MCF 10A (cell line): Measurements from ENCODE around the gene GNPNAT1. TPM values are rescaled to one million over a fixed set of nuclear protein-coding genes. Genes with fewer than 3 reads are reported as not detected.

Source experiments
- BruUV-seq: library from RNA; stranded (reverse); fragments of 400-500 nt; replicated peaks from 2 replicates; lab custom pipeline; 2021; lab: Mats Ljungman, UMichigan
- CTCF ChIA-PET: fragments of 300-600 bp; sonication (Branson Sonifier 250); formaldehyde crosslinking; extraction: SDS; loops from one replicate; lab custom pipeline; 2021; ENCODE audit warnings: antibody characterized with exemption, inconsistent platforms; lab: Yijun Ruan, JAX
- POLR2A ChIA-PET: fragments of 300-600, 350-650 bp; sonication (Branson Sonifier 250); formaldehyde crosslinking; extraction: SDS; loops from one replicate; lab custom pipeline; 2020; ENCODE audit warnings: antibody characterized with exemption, inconsistent platforms; lab: Yijun Ruan, JAX
- DNase-seq: peaks from one replicate; pipeline ENCODE4 v3.0.0-alpha.2; 2018; ENCODE audit not compliant: unreplicated experiment
- H3K27ac Mint-ChIP-seq: one replicate; pipeline ENCODE4 v1.8.0; 2022; ENCODE audit warnings: mild to moderate bottlenecking, low read depth, mixed read lengths; ENCODE audit not compliant: unreplicated experiment
- H3K27me3 Mint-ChIP-seq: one replicate; pipeline ENCODE4 v1.8.0; 2022; ENCODE audit warnings: mixed read lengths; ENCODE audit not compliant: insufficient read depth, unreplicated experiment
- H3K36me3 Mint-ChIP-seq: one replicate; pipeline ENCODE4 v1.8.0; 2022; ENCODE audit warnings: mild to moderate bottlenecking, moderate library complexity, mixed read lengths; ENCODE audit not compliant: insufficient read depth, unreplicated experiment
- H3K4me1 Mint-ChIP-seq: one replicate; pipeline ENCODE4 v1.8.0; 2022; ENCODE audit warnings: mixed read lengths; ENCODE audit not compliant: insufficient read depth, unreplicated experiment
- H3K4me3 Mint-ChIP-seq: one replicate; pipeline ENCODE4 v1.8.0; 2022; ENCODE audit warnings: mild to moderate bottlenecking, moderate library complexity, mixed read lengths; ENCODE audit not compliant: unreplicated experiment
- H3K9me3 Mint-ChIP-seq: one replicate; pipeline ENCODE4 v1.8.0; 2022; ENCODE audit warnings: mixed read lengths; ENCODE audit not compliant: unreplicated experiment
- CTCF ChIP-seq: fragments of 200-600 bp; IDR thresholded peaks from one replicate; pipeline ENCODE4 v1.8.0; 2022; ENCODE audit warnings: antibody characterized with exemption, mild to moderate bottlenecking; ENCODE audit not compliant: unreplicated experiment
- intact Hi-C: fragments of 100-400 bp; cut with micrococcal nuclease; formaldehyde crosslinking; loops from 2 replicates; pipeline ENCODE4 v1.14.1; 2022
- total RNA-seq: library from RNA; stranded (reverse); gene quantifications from 2 replicates; pipeline ENCODE4 v1.2.3, GENCODE V29; 2022

GNPNAT1 gene
- total RNA-seq, 1 experiment from 2014 or later, result 58.8 TPM

- peaks cover 12% of the 10 kb centered on the region for H3K36me3 Mint-ChIP-seq
- CTCF ChIA-PET, result no interaction called here
- H3K4me3 Mint-ChIP-seq, result no peak overlapping the region
Observed at GRCh38 chr14:52740751-52741150, 50.7 kb downstream of the GNPNAT1 start.

GRCh38 chr14:52738409-52738808, 53.0 kb downstream of the GNPNAT1 start:
- Mint-ChIP-seq H3K4me3 (no peak overlapping the region), H3K9me3 (no peaks in the 10 kb centered on the region), H3K27ac (no peak overlapping the region), H3K4me1 (peaks cover 24% of the 10 kb centered on the region), H3K27me3 (no peaks in the 10 kb centered on the region), H3K36me3 (peaks cover 18% of the 10 kb centered on the region)
- ChIA-PET POLR2A (interaction anchor here (0.5 kb wide), 1 partner anchor 612 kb away, joined by 3 read pairs; no protein-coding TSS in a partner anchor), CTCF (interaction anchor here (0.7 kb wide), 2 partner anchors 134 to 223 kb away, joined by 3 read pairs; no protein-coding TSS in a partner anchor)
- intact Hi-C loops, result no loop called here
- BruUV-seq, result no TSS peak
- no peak for TF ChIP-seq CTCF
- DNase-seq, result no peak

More at GRCh38 chr14:52740751-52741150, 50.7 kb downstream of the GNPNAT1 start:
- Mint-ChIP-seq H3K9me3 (no peaks in the 10 kb centered on the region), H3K27ac (no peak overlapping the region), H3K4me1 (peaks cover 21% of the 10 kb centered on the region), H3K27me3 (no peaks in the 10 kb centered on the region)
- POLR2A ChIA-PET, result interaction anchor here (0.6 to 1.7 kb wide), 2 partner anchors 10 to 43 kb away, joined by 3 to 13 read pairs; partner anchors contain the start of gene STYX
- TF ChIP-seq CTCF, result no peak
- BruUV-seq, result no TSS peak
- no peak for DNase-seq
- intact Hi-C loops, result no loop called here

DNA sequence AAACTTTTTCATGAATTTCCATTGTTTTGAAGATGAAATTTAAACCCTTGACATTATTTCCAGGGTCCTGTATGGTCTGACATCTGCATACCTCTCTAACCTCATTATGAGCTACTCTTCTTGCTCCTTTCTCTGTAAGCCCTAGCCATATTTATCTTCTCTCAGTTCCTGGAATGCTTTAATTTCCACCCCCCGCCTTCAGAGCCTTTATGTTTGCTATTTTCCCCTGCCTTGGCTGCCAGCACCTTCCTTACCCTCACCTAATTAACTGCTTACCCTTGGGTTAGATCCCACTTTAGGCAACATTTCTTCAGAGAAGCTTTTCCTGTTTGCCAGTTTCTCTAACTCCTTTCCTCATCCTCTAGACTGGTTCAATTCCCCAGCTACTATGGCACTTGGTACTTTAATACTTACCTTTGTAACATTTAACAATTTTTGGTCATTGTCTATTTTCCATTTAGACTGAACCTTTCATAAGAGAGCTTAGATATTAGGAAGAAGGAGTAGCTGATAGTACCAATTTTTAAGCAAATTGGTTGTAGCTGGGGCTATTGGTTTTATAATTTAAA, 55.4 kb downstream of the GNPNAT1 start:
- H3K27ac Mint-ChIP-seq, result peak overlapping the region; percentile 40
- intact Hi-C loops, result no loop called here
- peaks cover 16% of the 10 kb centered on the region for H3K4me1 Mint-ChIP-seq
- CTCF ChIA-PET, result no interaction called here
- BruUV-seq, result no TSS peak
- no peaks in the 10 kb centered on the region for H3K27me3 Mint-ChIP-seq
- H3K9me3 Mint-ChIP-seq, result no peaks in the 10 kb centered on the region
- no peak for DNase-seq
- POLR2A ChIA-PET, result interaction anchor here (0.6 to 2.4 kb wide), 3 partner anchors 9 to 210 kb away, joined by 3 to 7 read pairs (median 6); no protein-coding TSS in a partner anchor
- no peak for TF ChIP-seq CTCF
- peaks cover 24% of the 10 kb centered on the region for H3K36me3 Mint-ChIP-seq
- H3K4me3 Mint-ChIP-seq, result no peak overlapping the region

GRCh38 chr14:52733824-52734223, 57.6 kb downstream of the GNPNAT1 start:
- Mint-ChIP-seq H3K4me1 (peaks cover 16% of the 10 kb centered on the region), H3K27me3 (no peaks in the 10 kb centered on the region), H3K36me3 (peaks cover 26% of the 10 kb centered on the region), H3K4me3 (no peak overlapping the region), H3K27ac (no peak overlapping the region), H3K9me3 (no peaks in the 10 kb centered on the region)
- CTCF ChIA-PET, result no interaction called here
- no peak for TF ChIP-seq CTCF
- POLR2A ChIA-PET, result no interaction called here
- DNase-seq, result no peak
- no TSS peak for BruUV-seq
- intact Hi-C loops, result no loop called here
